Measurements from ENCODE around the gene SDK2.
"Not testable (repeated sequence)": the region's sequence is repeated elsewhere in the genome, so short reads cannot be mapped to it uniquely, and the experiment has no call there.

The SDK2 gene

GRCh38 chr17:73455050-73455687 lies 189.1 kb downstream of the SDK2 start:
- no peak overlapping the region for H3K4me3 ChIP-seq (ENCODE audit: low read depth, low read length)
- no peak for DNase-seq (ENCODE audit: low read depth)
- TF ChIP-seq CTCF (conservative IDR thresholded peaks at IDR 0.05; ENCODE audit: low read depth, low read length) = no peak

GRCh38 chr17:73453494-73453893 lies 190.8 kb downstream of the SDK2 start:
- DNase-seq (ENCODE audit: low read depth); H3K4me3 ChIP-seq (ENCODE audit: low read depth, low read length): not testable (repeated sequence)

GRCh38 chr17:73453090-73453489 lies 191.2 kb downstream of the SDK2 start:
- no peak overlapping the region for H3K4me3 ChIP-seq (ENCODE audit: low read depth, low read length)
- TF ChIP-seq CTCF (conservative IDR thresholded peaks at IDR 0.05; ENCODE audit: low read depth, low read length) = no peak
- DNase-seq (ENCODE audit: low read depth) = no peak

- H3K4me3 ChIP-seq (ENCODE audit: low read depth, low read length) = no peak overlapping the region
- no peak for DNase-seq (ENCODE audit: low read depth)
- no peak for TF ChIP-seq CTCF (conservative IDR thresholded peaks at IDR 0.05; ENCODE audit: low read depth, low read length)
Observed at GRCh38 chr17:73452009-73452408, 192.2 kb downstream of the SDK2 start.

GRCh38 chr17:73447319-73447718 lies 196.9 kb downstream of the SDK2 start:
- no peak for DNase-seq (ENCODE audit: low read depth)
- no peak for TF ChIP-seq CTCF (conservative IDR thresholded peaks at IDR 0.05; ENCODE audit: low read depth, low read length)

GRCh38 chr17:73446617-73447016 lies 197.6 kb downstream of the SDK2 start:
- H3K4me3 ChIP-seq (ENCODE audit: low read depth, low read length) = no peak overlapping the region
- DNase-seq (ENCODE audit: low read depth) = no peak
- TF ChIP-seq CTCF (conservative IDR thresholded peaks at IDR 0.05; ENCODE audit: low read depth, low read length) = no peak

More at GRCh38 chr17:73447319-73447718, 196.9 kb downstream of the SDK2 start:
- H3K4me3 ChIP-seq (ENCODE audit: low read depth, low read length) = no peak overlapping the region

GRCh38 chr17:73445466-73445865 lies 198.8 kb downstream of the SDK2 start:
- DNase-seq (ENCODE audit: low read depth) = no peak
- TF ChIP-seq CTCF (conservative IDR thresholded peaks at IDR 0.05; ENCODE audit: low read depth, low read length) = no peak
- H3K4me3 ChIP-seq (ENCODE audit: low read depth, low read length) = no peak overlapping the region
